NT2/D1 (cell line): ENCODE measurements around the gene BEND4.
A peak's percentile ranks its signal among the peaks of the same experiment; 100 is the strongest.

ENCODE experiments used
- DNase-seq: peaks from one replicate; pipeline ENCODE4 v3.0.0-alpha.2; 2011; ENCODE audit warnings: low read depth, low spot score
- H3K27me3 ChIP-seq: 2 replicates; pipeline ENCODE4 v1.6.0; 2011; ENCODE audit warnings: mild to moderate bottlenecking; ENCODE audit not compliant: insufficient read length, insufficient read depth
- H3K36me3 ChIP-seq: 2 replicates; pipeline ENCODE4 v1.6.1; 2011; ENCODE audit warnings: mild to moderate bottlenecking, low read length, mixed read lengths; ENCODE audit not compliant: insufficient read depth, insufficient read length
- H3K4me1 ChIP-seq: 2 replicates; pipeline ENCODE4 v1.5.1; 2011; ENCODE audit not compliant: insufficient read depth, insufficient read length
- H3K4me3 ChIP-seq: 2 replicates; pipeline ENCODE4 v1.5.1; 2011; ENCODE audit warnings: low read depth; ENCODE audit not compliant: insufficient read length
- H3K9ac ChIP-seq: 2 replicates; pipeline ENCODE4 v1.6.0; 2011; ENCODE audit warnings: low read depth; ENCODE audit not compliant: insufficient read length
- H3K9me3 ChIP-seq: 2 replicates; pipeline ENCODE4 v1.5.1; 2011; ENCODE audit warnings: mild to moderate bottlenecking, low read length; ENCODE audit not compliant: insufficient read depth
- SUZ12 ChIP-seq: IDR thresholded peaks from 2 replicates; pipeline ENCODE4 v1.6.1; 2011; ENCODE audit not compliant: insufficient read length, insufficient read depth; ENCODE audit errors: extremely low read depth
- YY1 ChIP-seq: IDR thresholded peaks from 2 replicates; pipeline ENCODE4 v1.6.1; 2011; ENCODE audit not compliant: insufficient read length, insufficient read depth
- ZNF274 ChIP-seq: IDR thresholded peaks from 2 replicates; pipeline ENCODE4 v1.6.1; 2011; ENCODE audit warnings: mild to moderate bottlenecking, low read depth, low read length

Gene BEND4

DNA sequence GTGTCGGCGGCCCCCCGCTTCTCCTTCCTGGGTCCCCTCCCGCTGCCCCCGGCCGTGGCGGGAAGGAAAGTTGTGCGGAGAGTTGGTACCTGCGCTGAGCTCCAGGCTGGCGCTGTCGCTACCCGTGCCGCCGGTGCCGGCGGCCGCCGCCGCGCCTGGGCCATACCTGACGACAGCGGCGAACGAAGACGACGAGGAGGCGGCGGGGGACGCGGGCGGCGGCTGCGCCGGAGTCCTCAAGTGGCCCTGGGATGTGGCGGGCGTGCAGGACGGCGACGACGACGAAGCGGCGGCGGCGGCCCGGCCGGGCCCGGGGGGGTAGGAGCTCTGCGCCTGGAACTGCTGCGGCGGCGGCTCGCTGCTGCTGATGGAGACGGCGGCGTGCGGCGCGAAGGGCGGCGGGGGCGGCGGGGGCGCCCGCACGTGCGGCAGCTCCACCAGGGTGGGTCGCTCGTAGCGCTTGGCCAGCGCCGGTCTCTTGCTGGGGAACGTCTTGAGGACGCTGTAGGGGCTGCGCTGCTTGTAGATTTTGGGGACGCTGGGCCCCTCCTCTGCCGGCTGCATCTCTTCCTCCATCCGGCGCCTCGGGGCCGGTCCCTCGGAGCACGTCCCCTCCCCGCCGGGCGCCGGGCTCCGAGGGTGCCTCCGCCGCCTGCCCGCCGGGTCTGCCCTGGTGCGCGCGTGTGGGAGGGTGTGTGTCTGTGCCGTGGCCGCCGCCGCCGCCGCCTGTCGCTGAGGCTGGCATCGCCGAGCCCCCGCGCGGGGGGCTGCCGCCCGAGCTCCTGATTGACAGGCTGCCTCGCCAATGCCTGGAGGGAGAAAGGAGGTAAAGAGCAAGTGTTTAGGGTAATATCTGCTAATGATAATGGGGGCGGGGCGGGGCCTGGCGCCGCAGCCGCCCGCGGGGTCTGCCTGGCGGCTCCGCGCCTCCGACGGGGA lies 618 bp downstream of the BEND4 start:
- Histone ChIP-seq H3K9ac (peak overlapping the region; percentile 71), H3K9me3 (no peaks in the 10 kb centered on the region), H3K36me3 (no peaks in the 10 kb centered on the region), H3K27me3 (peaks cover 38% of the 10 kb centered on the region), H3K4me1 (peaks cover 3% of the 10 kb centered on the region), H3K4me3 (peak overlapping the region; percentile 62)
- DNase-seq, result peak; percentile 54
- TF ChIP-seq SUZ12 (peak; percentile 35), ZNF274 (no peak)

- peaks cover 3% of the 10 kb centered on the region for H3K4me1 ChIP-seq
- H3K4me3 ChIP-seq, result peak overlapping the region; percentile 62
- no peaks in the 10 kb centered on the region for H3K36me3 ChIP-seq
- H3K9ac ChIP-seq, result peak overlapping the region; percentile 71
- H3K27me3 ChIP-seq, result peaks cover 38% of the 10 kb centered on the region
- no peaks in the 10 kb centered on the region for H3K9me3 ChIP-seq
- DNase-seq, result no peak
- TF ChIP-seq YY1 (no peak), SUZ12 (no peak), ZNF274 (no peak)
Observed at GRCh38 chr4:42150653-42151567, 1.5 kb downstream of the BEND4 start.

- no peaks in the 10 kb centered on the region for H3K9me3 ChIP-seq
- H3K27me3 ChIP-seq, result peaks cover 38% of the 10 kb centered on the region
- no peak for DNase-seq
- no peak overlapping the region for H3K4me3 ChIP-seq
- no peak for TF ChIP-seq YY1
- no peak for TF ChIP-seq SUZ12
- no peak for TF ChIP-seq ZNF274
- H3K9ac ChIP-seq, result no peak overlapping the region
- H3K36me3 ChIP-seq, result no peaks in the 10 kb centered on the region
- peaks cover 3% of the 10 kb centered on the region for H3K4me1 ChIP-seq
Observed at GRCh38 chr4:42149004-42149403, 3.5 kb downstream of the BEND4 start.

DNA sequence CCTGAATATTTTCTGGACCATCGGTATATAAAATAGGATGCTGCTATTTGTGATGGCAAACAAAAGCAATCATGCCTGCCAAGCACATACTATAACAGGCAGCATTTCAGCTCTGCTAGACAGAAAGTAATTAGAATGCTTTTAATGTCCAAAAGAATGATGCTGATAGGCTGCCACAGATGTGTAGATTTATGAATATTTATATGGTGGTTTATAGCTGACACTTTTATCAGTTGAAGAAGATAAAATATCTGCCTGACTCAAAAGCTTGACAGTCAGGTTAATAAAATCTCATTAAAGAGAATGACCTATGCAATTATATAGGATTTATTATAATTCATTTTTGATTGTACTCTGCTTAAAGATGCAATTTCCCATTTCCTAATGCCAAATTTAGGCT lies 4.0 kb downstream of the BEND4 start:
- Histone ChIP-seq H3K36me3 (no peaks in the 10 kb centered on the region), H3K27me3 (peaks cover 32% of the 10 kb centered on the region), H3K9me3 (no peaks in the 10 kb centered on the region), H3K4me3 (no peak overlapping the region), H3K4me1 (peaks cover 3% of the 10 kb centered on the region), H3K9ac (no peak overlapping the region)
- no peak for TF ChIP-seq SUZ12
- no peak for TF ChIP-seq ZNF274
- TF ChIP-seq YY1, result no peak
- no peak for DNase-seq

GRCh38 chr4:42144028-42144427 lies 8.4 kb downstream of the BEND4 start:
- no peaks in the 10 kb centered on the region for H3K36me3 ChIP-seq
- H3K9ac ChIP-seq, result no peak overlapping the region
- DNase-seq, result no peak
- H3K4me1 ChIP-seq, result no peaks in the 10 kb centered on the region
- no peak overlapping the region for H3K4me3 ChIP-seq
- no peaks in the 10 kb centered on the region for H3K9me3 ChIP-seq
- H3K27me3 ChIP-seq, result no peaks in the 10 kb centered on the region
- TF ChIP-seq ZNF274 (no peak), SUZ12 (no peak), YY1 (no peak)

DNA sequence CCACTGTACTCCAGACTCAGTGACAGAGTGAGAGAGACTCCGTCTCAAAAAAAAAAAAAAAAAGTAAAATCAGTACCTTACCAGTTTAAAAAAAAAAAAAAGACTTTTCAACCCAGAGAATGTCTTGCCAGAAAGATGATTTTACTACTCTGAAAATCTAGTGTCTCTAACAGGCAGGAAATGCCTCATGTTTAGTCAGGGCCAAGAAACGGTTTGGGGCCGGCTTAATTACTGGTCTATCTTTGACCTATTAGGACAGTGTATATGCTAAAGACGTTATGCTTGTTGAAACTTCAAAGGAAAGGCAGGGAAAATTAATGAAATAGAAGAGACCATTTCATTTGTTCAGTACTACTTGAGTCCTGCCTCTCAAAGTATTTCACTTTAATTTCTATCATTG lies 9.9 kb downstream of the BEND4 start:
- no peak for DNase-seq
- no peak overlapping the region for H3K9ac ChIP-seq
- no peaks in the 10 kb centered on the region for H3K36me3 ChIP-seq
- H3K4me3 ChIP-seq, result no peak overlapping the region
- TF ChIP-seq YY1 (no peak), SUZ12 (no peak), ZNF274 (no peak)
- no peaks in the 10 kb centered on the region for H3K4me1 ChIP-seq
- H3K27me3 ChIP-seq, result no peaks in the 10 kb centered on the region
- H3K9me3 ChIP-seq, result peaks cover 5% of the 10 kb centered on the region; the same call in 1 of the 2 replicates

DNA sequence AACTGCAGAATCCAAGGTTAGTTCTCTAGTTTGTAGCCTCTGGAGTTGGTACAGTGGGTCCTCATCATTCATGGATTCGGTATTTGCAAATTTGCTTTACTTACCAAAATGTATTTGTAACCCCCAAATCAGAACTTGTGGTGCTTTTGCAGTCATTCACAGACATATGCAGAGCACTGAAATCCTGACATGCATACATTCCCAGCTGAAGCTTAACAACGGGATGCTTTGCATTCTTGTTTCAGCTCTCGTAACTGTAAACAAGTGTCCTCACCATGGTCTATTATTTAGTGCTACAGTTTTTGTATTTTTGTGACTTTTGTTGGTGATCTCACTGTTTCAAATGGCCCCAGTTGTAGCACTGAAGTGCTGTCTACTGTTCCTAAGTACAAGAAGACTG lies 16.1 kb downstream of the BEND4 start:
- no peak overlapping the region for H3K4me3 ChIP-seq
- peaks cover 5% of the 10 kb centered on the region; the same call in 1 of the 2 replicates for H3K9me3 ChIP-seq
- H3K36me3 ChIP-seq, result no peaks in the 10 kb centered on the region
- DNase-seq, result no peak
- H3K4me1 ChIP-seq, result peaks cover 3% of the 10 kb centered on the region
- H3K27me3 ChIP-seq, result no peaks in the 10 kb centered on the region
- TF ChIP-seq YY1 (no peak), ZNF274 (no peak), SUZ12 (no peak)
- H3K9ac ChIP-seq, result no peak overlapping the region
